HG02885 (cell line): ENCODE data around the gene SLFNL1.

Experiments
- ATAC-seq: cut with Tn5 transposase; IDR thresholded peaks from one replicate; pipeline ENCODE4 v1.9.1; 2021; ENCODE audit warnings: mild to moderate bottlenecking; ENCODE audit not compliant: unreplicated experiment, poor library complexity

The SLFNL1 gene

GRCh38 chr1:40969445-40969844 is 52.1 kb downstream of the SLFNL1 start:
- ATAC-seq = no peak

DNA sequence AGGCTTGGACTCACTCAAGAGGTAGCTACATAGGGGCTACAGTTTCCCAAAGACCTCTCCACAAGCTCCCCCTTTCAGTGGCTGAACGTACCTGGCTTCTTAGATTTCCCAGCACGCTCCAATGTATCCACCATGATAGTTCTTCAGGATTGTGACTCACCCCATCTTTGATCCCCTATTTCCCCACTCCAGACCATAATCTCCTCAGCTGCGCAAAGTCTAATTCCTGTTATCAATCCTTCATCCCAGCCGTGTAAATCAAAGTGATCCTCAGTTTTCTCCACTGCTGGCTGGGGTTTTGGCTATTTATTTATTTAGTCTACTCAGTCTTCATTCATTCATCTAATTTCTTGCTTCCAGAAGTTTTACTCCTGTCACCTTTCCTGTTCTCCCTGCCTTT is 55.1 kb downstream of the SLFNL1 start:
- ATAC-seq = no peak
